Measurements from ENCODE around the gene NALCN. TPM values are rescaled to one million over a fixed set of nuclear protein-coding genes. Genes with fewer than 3 reads are reported as not detected.

NALCN gene
- total RNA-seq, 1 donor from 2014 or later: 3.5 TPM

GRCh38 chr13:101447852-101448251 is 31.5 kb upstream of the NALCN start:
- Histone ChIP-seq H3K36me3 (no peaks in the 10 kb centered on the region), H3K9me3 (no peaks in the 10 kb centered on the region), H3K27ac (no peak overlapping the region), H3K4me1 (peaks cover 4% of the 10 kb centered on the region), H3K27me3 (no peaks in the 10 kb centered on the region), H3K4me3 (no peak overlapping the region)
- intact Hi-C loops (cut with DNase I): no loop called here
- no peak for TF ChIP-seq CTCF (IDR thresholded peaks at IDR 0.05)
- no peak for DNase-seq
- ATAC-seq: no peak

GRCh38 chr13:101434486-101434885 is 18.2 kb upstream of the NALCN start:
- H3K27ac ChIP-seq: no peak overlapping the region
- DNase-seq: no peak
- no peaks in the 10 kb centered on the region for H3K4me1 ChIP-seq
- no peak for ATAC-seq
- no peaks in the 10 kb centered on the region for H3K36me3 ChIP-seq
- intact Hi-C loops (cut with DNase I): no loop called here
- no peak for TF ChIP-seq CTCF (IDR thresholded peaks at IDR 0.05)
- no peaks in the 10 kb centered on the region for H3K9me3 ChIP-seq
- H3K4me3 ChIP-seq: no peak overlapping the region
- H3K27me3 ChIP-seq: no peaks in the 10 kb centered on the region

- Histone ChIP-seq H3K4me1 (no peaks in the 10 kb centered on the region), H3K27me3 (no peaks in the 10 kb centered on the region), H3K4me3 (no peak overlapping the region), H3K27ac (no peak overlapping the region), H3K36me3 (no peaks in the 10 kb centered on the region), H3K9me3 (no peaks in the 10 kb centered on the region)
- no peak for TF ChIP-seq CTCF (IDR thresholded peaks at IDR 0.05)
- ATAC-seq (no peak), DNase-seq (no peak)
- intact Hi-C loops (cut with DNase I): no loop called here
Measured at GRCh38 chr13:101433895-101434294, 17.6 kb upstream of the NALCN start.

GRCh38 chr13:101429733-101430132 is 13.4 kb upstream of the NALCN start:
- ATAC-seq (no peak), DNase-seq (no peak)
- no peak overlapping the region for H3K27ac ChIP-seq
- H3K4me1 ChIP-seq: no peaks in the 10 kb centered on the region
- no peaks in the 10 kb centered on the region for H3K27me3 ChIP-seq
- no peak overlapping the region for H3K4me3 ChIP-seq
- TF ChIP-seq CTCF (IDR thresholded peaks at IDR 0.05): no peak
- no peaks in the 10 kb centered on the region for H3K9me3 ChIP-seq
- H3K36me3 ChIP-seq: no peaks in the 10 kb centered on the region
- intact Hi-C loops (cut with DNase I): no loop called here

- Histone ChIP-seq H3K4me1 (no peaks in the 10 kb centered on the region), H3K9me3 (no peaks in the 10 kb centered on the region), H3K4me3 (no peak overlapping the region), H3K27ac (no peak overlapping the region), H3K27me3 (no peaks in the 10 kb centered on the region), H3K36me3 (no peaks in the 10 kb centered on the region)
- no peak for TF ChIP-seq CTCF (IDR thresholded peaks at IDR 0.05)
- intact Hi-C loops (cut with DNase I): no loop called here
- DNase-seq (no peak), ATAC-seq (no peak)
Measured at GRCh38 chr13:101425623-101426022, 9.3 kb upstream of the NALCN start.

GRCh38 chr13:101425156-101425471 is 8.8 kb upstream of the NALCN start:
- ATAC-seq: no peak
- Histone ChIP-seq H3K4me3 (no peak overlapping the region), H3K4me1 (no peaks in the 10 kb centered on the region), H3K9me3 (no peaks in the 10 kb centered on the region), H3K36me3 (no peaks in the 10 kb centered on the region), H3K27me3 (no peaks in the 10 kb centered on the region), H3K27ac (no peak overlapping the region)
- TF ChIP-seq CTCF (IDR thresholded peaks at IDR 0.05): no peak
- intact Hi-C loops (cut with DNase I): no loop called here
- no peak for DNase-seq

Measured in upper lobe of right lung (tissue), 1 donor.